Gastroesophageal sphincter (tissue), 3 donors: Measurements from ENCODE around the gene SEPHS1.

Source experiments
- EP300 ChIP-seq: sonication (generic); formaldehyde crosslinking; IDR thresholded peaks from one replicate; pipeline ENCODE4 v1.6.1; 2017; ENCODE audit warnings: antibody characterized with exemption, mild to moderate bottlenecking
- POLR2AphosphoS5 ChIP-seq: sonication (generic); formaldehyde crosslinking; IDR thresholded peaks from one replicate; pipeline ENCODE4 v1.6.1; 2017; ENCODE audit warnings: antibody characterized with exemption
- TF ChIP-seq, protein P1 (sequence below), 4 experiments: fragments of 200-600 bp in 2 of 4; fragments of 450-650 bp in 2 of 4; sonication (generic) in 1 of 4; IDR thresholded peaks; one replicate each; pipeline ENCODE4 v1.5.1; 2017 to 2019; ENCODE audit warnings: antibody characterized with exemption in 4 of 4, mild to moderate bottlenecking in 2 of 4, moderate library complexity in 2 of 4

DNA sequence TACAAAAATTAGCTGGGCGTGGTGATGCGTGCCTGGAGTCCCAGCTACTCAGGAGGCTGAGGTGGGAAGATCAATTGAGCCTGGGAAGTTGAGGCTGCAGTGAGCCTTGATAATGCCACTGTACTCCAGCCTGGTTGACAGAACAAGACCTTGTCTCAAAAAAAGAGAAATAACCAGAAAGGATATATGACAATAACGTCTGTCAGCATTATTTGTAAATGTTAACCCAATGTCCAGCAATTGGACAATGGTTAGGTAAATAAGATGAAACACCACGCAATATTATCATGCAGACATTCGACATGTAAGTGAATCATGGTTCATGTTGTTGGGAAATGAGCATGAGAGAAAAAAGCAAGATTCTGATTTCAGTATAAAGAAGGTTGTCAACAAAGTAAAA lies 44.6 kb upstream of the SEPHS1 start:
- TF ChIP-seq, protein P1, sequence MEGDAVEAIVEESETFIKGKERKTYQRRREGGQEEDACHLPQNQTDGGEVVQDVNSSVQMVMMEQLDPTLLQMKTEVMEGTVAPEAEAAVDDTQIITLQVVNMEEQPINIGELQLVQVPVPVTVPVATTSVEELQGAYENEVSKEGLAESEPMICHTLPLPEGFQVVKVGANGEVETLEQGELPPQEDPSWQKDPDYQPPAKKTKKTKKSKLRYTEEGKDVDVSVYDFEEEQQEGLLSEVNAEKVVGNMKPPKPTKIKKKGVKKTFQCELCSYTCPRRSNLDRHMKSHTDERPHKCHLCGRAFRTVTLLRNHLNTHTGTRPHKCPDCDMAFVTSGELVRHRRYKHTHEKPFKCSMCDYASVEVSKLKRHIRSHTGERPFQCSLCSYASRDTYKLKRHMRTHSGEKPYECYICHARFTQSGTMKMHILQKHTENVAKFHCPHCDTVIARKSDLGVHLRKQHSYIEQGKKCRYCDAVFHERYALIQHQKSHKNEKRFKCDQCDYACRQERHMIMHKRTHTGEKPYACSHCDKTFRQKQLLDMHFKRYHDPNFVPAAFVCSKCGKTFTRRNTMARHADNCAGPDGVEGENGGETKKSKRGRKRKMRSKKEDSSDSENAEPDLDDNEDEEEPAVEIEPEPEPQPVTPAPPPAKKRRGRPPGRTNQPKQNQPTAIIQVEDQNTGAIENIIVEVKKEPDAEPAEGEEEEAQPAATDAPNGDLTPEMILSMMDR (IDR thresholded peaks at IDR 0.05): no peak
- TF ChIP-seq EP300 (no peak), POLR2AphosphoS5 (no peak)
